GM12873 (cell line): Measurements from ENCODE around the gene MEGF8.

ENCODE experiments used
- TF ChIP-seq, protein P1 (sequence below): IDR thresholded peaks from 2 replicates; pipeline ENCODE4 v1.5.1; 2012; ENCODE audit warnings: low read depth, mild to moderate bottlenecking, moderate library complexity, low read length, control low read depth; ENCODE audit not compliant: insufficient read depth; ENCODE audit errors: missing control alignments

The MEGF8 gene

DNA sequence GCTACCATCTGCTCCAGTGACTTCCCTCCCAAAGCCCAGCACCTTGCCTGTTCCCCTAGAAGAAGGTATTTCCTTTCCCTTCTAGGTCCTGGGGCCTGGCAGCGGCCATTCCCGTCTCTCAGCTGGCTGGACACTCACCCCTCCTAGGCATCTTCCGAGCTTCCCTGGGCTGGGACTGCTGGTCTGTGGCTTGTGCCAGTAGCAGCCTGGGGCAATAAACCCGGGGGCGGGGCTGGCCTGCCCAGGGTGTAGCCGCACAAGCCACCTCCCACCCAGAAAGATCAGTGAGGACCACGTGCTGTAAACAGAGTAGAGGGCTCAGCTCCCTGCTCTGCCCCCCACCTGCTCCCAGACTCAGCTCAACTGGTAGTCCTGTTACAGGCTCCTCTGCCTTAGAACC is 86.8 kb downstream of the MEGF8 start:
- TF ChIP-seq, protein P1, sequence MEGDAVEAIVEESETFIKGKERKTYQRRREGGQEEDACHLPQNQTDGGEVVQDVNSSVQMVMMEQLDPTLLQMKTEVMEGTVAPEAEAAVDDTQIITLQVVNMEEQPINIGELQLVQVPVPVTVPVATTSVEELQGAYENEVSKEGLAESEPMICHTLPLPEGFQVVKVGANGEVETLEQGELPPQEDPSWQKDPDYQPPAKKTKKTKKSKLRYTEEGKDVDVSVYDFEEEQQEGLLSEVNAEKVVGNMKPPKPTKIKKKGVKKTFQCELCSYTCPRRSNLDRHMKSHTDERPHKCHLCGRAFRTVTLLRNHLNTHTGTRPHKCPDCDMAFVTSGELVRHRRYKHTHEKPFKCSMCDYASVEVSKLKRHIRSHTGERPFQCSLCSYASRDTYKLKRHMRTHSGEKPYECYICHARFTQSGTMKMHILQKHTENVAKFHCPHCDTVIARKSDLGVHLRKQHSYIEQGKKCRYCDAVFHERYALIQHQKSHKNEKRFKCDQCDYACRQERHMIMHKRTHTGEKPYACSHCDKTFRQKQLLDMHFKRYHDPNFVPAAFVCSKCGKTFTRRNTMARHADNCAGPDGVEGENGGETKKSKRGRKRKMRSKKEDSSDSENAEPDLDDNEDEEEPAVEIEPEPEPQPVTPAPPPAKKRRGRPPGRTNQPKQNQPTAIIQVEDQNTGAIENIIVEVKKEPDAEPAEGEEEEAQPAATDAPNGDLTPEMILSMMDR = no peak

DNA sequence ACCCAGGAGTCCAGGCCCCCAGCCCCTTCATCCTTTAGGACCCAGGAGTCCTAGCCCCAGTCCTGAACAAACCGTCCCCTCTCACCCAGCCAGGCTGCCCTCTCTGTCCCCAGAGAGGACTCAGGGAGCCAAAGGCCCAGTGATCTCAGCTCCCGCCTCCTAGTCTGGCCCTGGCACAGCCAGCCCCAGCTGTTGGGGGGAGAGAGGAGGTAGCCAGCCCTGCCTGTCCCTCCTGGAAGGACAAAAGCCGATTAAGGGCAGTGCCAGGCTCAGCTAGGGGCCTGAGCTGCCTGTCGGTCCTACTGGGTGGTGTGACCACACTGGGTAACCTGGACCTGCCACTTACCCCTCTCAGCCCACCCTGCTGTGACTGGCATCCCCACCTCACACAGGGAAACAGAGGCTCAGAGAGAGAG is 87.2 kb downstream of the MEGF8 start:
- TF ChIP-seq, protein P1 = no peak

DNA sequence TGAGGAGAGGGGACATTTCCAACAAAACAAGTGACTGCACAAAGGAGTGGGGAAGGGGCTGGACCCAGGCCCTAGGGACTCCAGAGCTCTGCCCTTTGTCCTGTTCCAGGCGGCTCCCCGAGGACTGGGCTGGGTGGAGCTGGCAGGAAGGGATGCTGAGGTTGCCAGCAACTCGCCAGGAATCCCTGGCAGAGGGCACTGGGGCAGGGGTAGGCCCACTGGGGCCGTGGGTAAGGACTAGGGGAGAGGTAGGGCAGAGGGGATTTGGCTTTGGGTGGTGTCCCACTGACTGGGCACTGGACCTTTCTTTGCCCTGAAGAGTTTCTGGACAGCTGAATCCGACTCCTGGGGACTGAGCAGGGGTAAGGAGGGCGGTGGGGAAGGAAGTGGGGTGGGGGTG is 93.9 kb downstream of the MEGF8 start:
- TF ChIP-seq, protein P1 = no peak

DNA sequence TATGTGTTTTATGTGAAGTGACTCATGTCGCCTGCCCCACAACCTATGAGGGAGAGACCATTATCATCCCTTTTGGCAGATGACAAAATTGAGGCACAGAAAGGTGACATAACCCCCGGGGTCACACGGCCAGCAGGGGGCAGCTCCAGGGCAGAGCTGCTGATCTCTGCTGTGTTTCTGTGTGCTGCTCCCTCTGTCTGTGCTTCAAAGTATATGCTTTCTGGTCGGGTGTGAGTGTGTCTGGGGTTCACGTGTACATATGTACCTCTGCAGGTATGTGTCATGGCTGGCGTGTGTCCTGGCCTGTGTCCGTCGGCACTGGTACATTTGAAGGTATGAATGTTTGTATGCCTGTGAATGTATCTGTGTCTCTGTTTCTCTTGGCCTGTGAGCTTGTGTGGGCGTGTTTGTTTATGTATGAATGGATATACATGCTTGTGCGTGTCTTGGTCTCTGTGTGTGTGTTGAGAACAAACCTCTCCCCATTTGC is 94.7 kb downstream of the MEGF8 start:
- TF ChIP-seq, protein P1 = peak; percentile 98

DNA sequence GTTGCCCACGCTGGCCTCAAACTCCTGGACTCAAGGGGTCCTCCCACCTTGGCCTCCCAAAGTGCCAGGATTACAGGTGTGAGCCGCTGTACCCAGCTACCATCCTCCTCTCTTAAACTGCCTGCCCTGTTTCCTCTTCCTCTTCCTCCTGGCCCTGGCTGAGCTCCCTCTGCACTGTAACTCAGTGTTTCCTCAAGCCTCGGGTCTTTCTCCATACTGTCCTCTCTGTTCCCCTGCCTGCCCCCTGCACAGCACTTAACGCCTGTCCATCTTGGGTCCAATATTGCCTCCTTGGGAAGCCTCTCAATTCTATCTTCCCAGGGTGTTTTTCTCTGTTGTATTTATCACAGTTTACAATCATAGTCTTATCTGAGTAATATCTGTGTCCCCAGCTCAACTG is 95.7 kb downstream of the MEGF8 start:
- TF ChIP-seq, protein P1 = no peak

DNA sequence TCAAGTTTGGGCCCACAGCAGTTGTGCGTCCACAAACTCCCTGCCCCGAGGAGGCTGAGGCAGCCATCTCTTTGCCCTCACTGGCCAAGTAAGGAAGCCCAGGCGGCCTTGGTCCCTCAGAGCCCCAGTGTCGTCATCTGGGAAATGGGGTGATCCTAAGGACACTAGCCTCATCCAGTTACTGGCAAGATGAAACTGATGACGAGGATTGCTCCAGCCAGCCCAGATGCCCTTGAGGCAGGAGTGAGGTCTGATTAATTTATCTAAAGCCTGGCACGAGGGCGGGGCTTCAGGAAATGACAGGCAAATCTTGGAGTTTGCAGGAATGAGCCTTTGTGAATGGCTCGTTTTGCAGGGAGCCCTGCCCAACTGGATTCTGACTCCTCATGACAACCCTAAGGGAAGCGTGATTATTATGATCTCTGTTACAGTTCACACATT is 96.2 kb downstream of the MEGF8 start:
- TF ChIP-seq, protein P1 = no peak

DNA sequence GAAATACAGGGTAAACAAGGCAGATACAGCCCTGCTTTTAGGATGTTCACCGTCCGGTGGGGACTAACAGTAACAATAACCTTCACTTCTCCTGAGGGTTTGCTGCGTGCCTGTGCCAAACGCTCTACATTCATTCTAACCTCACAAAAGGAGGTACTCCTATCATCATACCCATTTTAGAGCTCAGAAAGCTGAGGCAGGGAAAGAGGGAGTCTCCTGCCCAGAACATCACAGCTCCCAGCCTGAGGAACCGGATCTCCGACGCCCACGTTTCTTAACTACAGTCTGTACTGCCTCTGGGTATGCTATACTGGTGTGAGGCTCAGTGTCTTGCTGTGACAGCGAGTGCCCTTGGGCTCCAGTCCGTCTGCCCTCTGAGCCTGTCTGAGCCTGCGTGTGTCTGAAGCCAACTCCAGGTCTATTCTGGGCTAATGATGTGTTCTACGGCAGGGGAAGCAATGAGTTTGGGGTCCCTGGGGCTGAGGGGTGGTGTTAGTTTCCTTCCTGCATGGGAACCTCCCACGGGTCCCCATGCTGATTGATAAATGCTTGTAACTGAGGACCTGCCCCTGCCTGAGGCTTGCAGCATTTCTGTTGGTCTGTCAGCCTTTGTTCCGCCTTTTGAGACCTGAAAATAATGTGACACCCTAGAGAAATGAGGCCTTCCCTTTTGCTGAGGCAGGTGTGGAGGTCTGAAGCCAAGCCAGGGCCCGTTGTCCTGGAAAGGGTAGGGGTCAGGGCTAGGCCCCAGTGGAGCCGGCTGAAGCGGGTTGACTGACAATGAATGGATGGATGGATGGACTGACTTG is 96.9 kb downstream of the MEGF8 start:
- TF ChIP-seq, protein P1 = no peak
